ENCODE results near the gene FRMD4A.

FRMD4A gene

GRCh38 chr10:13852872-13853271 is 477.9 kb downstream of the FRMD4A start:
- CTCF ChIA-PET, result no interaction called here

DNA sequence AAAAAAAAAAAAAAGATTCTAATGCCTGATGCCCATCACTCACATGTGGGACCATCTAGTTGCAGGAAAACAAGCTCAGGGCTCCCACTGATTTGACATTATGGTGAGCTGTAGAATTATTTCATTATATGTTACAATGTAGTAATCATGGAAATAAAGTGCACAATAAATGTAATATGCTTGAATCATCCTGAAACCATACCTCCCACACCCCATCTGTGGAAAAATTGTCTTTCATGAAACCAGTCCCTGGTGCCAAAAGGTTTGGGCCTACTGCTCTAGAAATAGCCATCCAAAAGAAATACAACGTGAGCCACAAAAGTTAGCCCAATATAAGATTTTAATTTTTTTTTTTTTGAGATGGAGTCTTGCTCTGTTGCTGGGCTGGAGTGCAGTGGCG is 478.8 kb downstream of the FRMD4A start:
- no peak for TF ChIP-seq CTCF (IDR thresholded peaks at IDR 0.05; ENCODE audit: control extremely low read depth, extremely low read depth, low read depth, missing control alignments)
- CTCF ChIA-PET, result interaction anchor here (1.0 to 1.7 kb wide), 2 partner anchors 8 to 93 kb away, joined by 3 to 4 read pairs; no protein-coding TSS in a partner anchor
- no peak for DNase-seq (ENCODE audit: extremely low spot score)
- POLR2A ChIA-PET, result no interaction called here

More at GRCh38 chr10:13852872-13853271, 477.9 kb downstream of the FRMD4A start:
- no peak for DNase-seq (ENCODE audit: extremely low spot score)
- POLR2A ChIA-PET, result no interaction called here
- TF ChIP-seq CTCF (IDR thresholded peaks at IDR 0.05; ENCODE audit: control extremely low read depth, extremely low read depth, low read depth, missing control alignments), result no peak

GRCh38 chr10:13848520-13849445 is 481.9 kb downstream of the FRMD4A start:
- DNase-seq (ENCODE audit: extremely low spot score), result no peak
- no peak for TF ChIP-seq CTCF (IDR thresholded peaks at IDR 0.05; ENCODE audit: control extremely low read depth, extremely low read depth, low read depth, missing control alignments)
- ChIA-PET POLR2A (no interaction called here), CTCF (no interaction called here)

DNA sequence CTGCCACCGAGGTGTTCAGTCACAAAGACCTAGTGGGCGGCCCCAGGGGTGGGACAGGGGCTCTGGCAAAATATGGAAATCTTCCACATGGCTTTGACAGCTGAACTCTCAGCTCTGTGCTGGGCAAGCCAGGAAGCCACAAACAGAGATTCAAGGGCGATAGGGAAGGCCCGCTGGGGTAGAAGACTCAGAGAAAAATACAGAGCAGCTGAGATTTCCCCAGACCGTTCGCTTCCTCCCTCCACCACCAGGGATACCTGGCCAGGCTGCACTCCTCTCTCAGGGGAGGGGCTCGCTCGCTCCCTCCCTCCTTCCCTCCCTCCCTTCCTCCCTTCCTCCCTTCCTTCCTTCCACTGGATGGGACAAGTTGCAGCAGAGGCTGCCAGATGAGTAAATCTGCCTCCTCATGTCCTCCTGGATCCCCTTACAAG is 483.5 kb downstream of the FRMD4A start:
- POLR2A ChIA-PET, result no interaction called here
- CTCF ChIA-PET, result interaction anchor here (1.6 kb wide), 1 partner anchor 14 kb away, joined by 3 read pairs; no protein-coding TSS in a partner anchor
- no peak for DNase-seq (ENCODE audit: extremely low spot score)
- no peak for TF ChIP-seq CTCF (IDR thresholded peaks at IDR 0.05; ENCODE audit: control extremely low read depth, extremely low read depth, low read depth, missing control alignments)

- no peak for TF ChIP-seq CTCF (IDR thresholded peaks at IDR 0.05; ENCODE audit: control extremely low read depth, extremely low read depth, low read depth, missing control alignments)
- no peak for DNase-seq (ENCODE audit: extremely low spot score)
- POLR2A ChIA-PET, result no interaction called here
- CTCF ChIA-PET, result interaction anchor here (1.6 kb wide), 1 partner anchor 15 kb away, joined by 3 read pairs; no protein-coding TSS in a partner anchor
Measured at GRCh38 chr10:13845897-13846296, 484.8 kb downstream of the FRMD4A start.

- TF ChIP-seq CTCF (IDR thresholded peaks at IDR 0.05; ENCODE audit: control extremely low read depth, extremely low read depth, low read depth, missing control alignments), result no peak
- POLR2A ChIA-PET, result no interaction called here
- no peak for DNase-seq (ENCODE audit: extremely low spot score)
- CTCF ChIA-PET, result no interaction called here
Measured at GRCh38 chr10:13844651-13845050, 486.1 kb downstream of the FRMD4A start.
